DLD1 (cell line): Measurements from ENCODE around the gene RALGPS1.
"Not testable (repeated sequence)": the region's sequence is repeated elsewhere in the genome, so short reads cannot be mapped to it uniquely, and the experiment has no call there.

ENCODE experiments used
- in situ Hi-C: cut with HindIII; loops from 2 replicates; pipeline ENCODE4 v1.10.0; 2017; ENCODE audit warnings: low sequenced_read_pairs

Gene RALGPS1

GRCh38 chr9:126986506-126986951 is 71.9 kb downstream of the RALGPS1 start:
- in situ Hi-C loops, result no loop called here

GRCh38 chr9:126988857-126989256 is 74.3 kb downstream of the RALGPS1 start:
- in situ Hi-C loops, result no loop called here

GRCh38 chr9:126989847-126990842 is 75.6 kb downstream of the RALGPS1 start:
- in situ Hi-C loops, result no loop called here

GRCh38 chr9:126991183-126991582 is 76.6 kb downstream of the RALGPS1 start:
- in situ Hi-C loops, result no loop called here

- in situ Hi-C loops, result no loop called here
Observed at GRCh38 chr9:126992427-126992826, 77.8 kb downstream of the RALGPS1 start.

- in situ Hi-C loops, result no loop called here
Observed at GRCh38 chr9:126999315-127000068, 84.9 kb downstream of the RALGPS1 start.

GRCh38 chr9:127004946-127005769 is 90.6 kb downstream of the RALGPS1 start:
- in situ Hi-C loops, result no loop called here

- in situ Hi-C loops, result no loop called here
Observed at GRCh38 chr9:127005770-127006314, 91.3 kb downstream of the RALGPS1 start.

- in situ Hi-C loops, result no loop called here
Observed at GRCh38 chr9:127007638-127008037, 93.1 kb downstream of the RALGPS1 start.

- in situ Hi-C loops, result no loop called here
Observed at GRCh38 chr9:127008076-127008475, 93.5 kb downstream of the RALGPS1 start.

- in situ Hi-C loops, result no loop called here
Observed at GRCh38 chr9:127011772-127012171, 97.2 kb downstream of the RALGPS1 start.

GRCh38 chr9:127012250-127012649 is 97.7 kb downstream of the RALGPS1 start:
- in situ Hi-C loops, result no loop called here

- in situ Hi-C loops, result no loop called here
Observed at GRCh38 chr9:127013597-127013996, 99.0 kb downstream of the RALGPS1 start.

- in situ Hi-C loops, result no loop called here
Observed at GRCh38 chr9:127014216-127014909, 99.8 kb downstream of the RALGPS1 start.

GRCh38 chr9:127014910-127015540 is 100.4 kb downstream of the RALGPS1 start:
- in situ Hi-C loops, result no loop called here

GRCh38 chr9:127015921-127016512 is 101.4 kb downstream of the RALGPS1 start:
- in situ Hi-C loops, result no loop called here

- in situ Hi-C loops, result not testable (repeated sequence)
Observed at GRCh38 chr9:127017979-127018378, 103.4 kb downstream of the RALGPS1 start.

- in situ Hi-C loops, result no loop called here
Observed at GRCh38 chr9:127018935-127019334, 104.4 kb downstream of the RALGPS1 start.
